Vagina (tissue), 2 donors: ENCODE measurements around the gene EPHB1. TPM values are rescaled to one million over a fixed set of nuclear protein-coding genes. Genes with fewer than 3 reads are reported as not detected.

Experiments used
- DNase-seq, 2 donors: peaks; one replicate each; pipeline ENCODE4 v3.0.0-alpha.2; 2017; ENCODE audit errors: extremely low spot score in 2 of 2
- H3K27ac ChIP-seq: fragments of 200-600 bp; sonication (generic); one replicate; pipeline ENCODE4 v1.5.1; 2019
- H3K27me3 ChIP-seq: fragments of 200-600 bp; sonication (generic); one replicate; pipeline ENCODE4 v1.5.1; 2019
- H3K36me3 ChIP-seq, 2 donors: fragments of 200-600 bp; sonication (generic); one replicate each; pipeline ENCODE4 v1.5.1; 2017 to 2019
- H3K4me1 ChIP-seq: fragments of 200-600 bp; sonication (generic); one replicate; pipeline ENCODE4 v1.5.1; 2019
- H3K4me3 ChIP-seq, 2 donors: fragments of 200-600 bp; sonication (generic); 1 replicate in 1 of 2; 2 replicates in 1 of 2; pipeline ENCODE4 v1.5.1; 2016 to 2019
- H3K9me3 ChIP-seq: fragments of 200-600 bp; sonication (generic); one replicate; pipeline ENCODE4 v1.5.1; 2019
- POLR2A ChIP-seq, 2 donors: fragments of 450-650 bp; IDR thresholded peaks; one replicate each; pipeline ENCODE4 v1.6.1; 2017; ENCODE audit warnings: antibody characterized with exemption in 2 of 2, mild to moderate bottlenecking in 2 of 2, moderate library complexity in 2 of 2
- POLR2AphosphoS5 ChIP-seq, 2 donors: sonication (generic); formaldehyde crosslinking; IDR thresholded peaks; one replicate each; pipeline ENCODE4 v1.9.0; 2017; ENCODE audit warnings: antibody characterized with exemption in 2 of 2, mild to moderate bottlenecking in 2 of 2, low read depth in 1 of 2; ENCODE audit not compliant: insufficient read depth in 1 of 2
- intact Hi-C: fragments of 100-400 bp; cut with DNase I; formaldehyde crosslinking; loops from one replicate; pipeline ENCODE4 v1.15.1; 2023
- total RNA-seq: library from RNA; depleted of rRNA; stranded (reverse); fragments of >200 nt; gene quantifications from one replicate; pipeline ENCODE4 v1.2.3, GENCODE V29; 2016
- TF ChIP-seq, protein P1 (sequence below), 3 experiments: fragments of 450-650 bp in 2 of 3; fragments of 200-600 bp in 1 of 3; sonication (generic) in 1 of 3; IDR thresholded peaks; one replicate each; pipeline ENCODE4 v1.5.1; 2017 to 2019; ENCODE audit warnings: antibody characterized with exemption in 3 of 3, mild to moderate bottlenecking in 2 of 3, moderate library complexity in 2 of 3

The EPHB1 gene
- total RNA-seq, 1 donor from 2014 or later, result 2.2 TPM

DNA sequence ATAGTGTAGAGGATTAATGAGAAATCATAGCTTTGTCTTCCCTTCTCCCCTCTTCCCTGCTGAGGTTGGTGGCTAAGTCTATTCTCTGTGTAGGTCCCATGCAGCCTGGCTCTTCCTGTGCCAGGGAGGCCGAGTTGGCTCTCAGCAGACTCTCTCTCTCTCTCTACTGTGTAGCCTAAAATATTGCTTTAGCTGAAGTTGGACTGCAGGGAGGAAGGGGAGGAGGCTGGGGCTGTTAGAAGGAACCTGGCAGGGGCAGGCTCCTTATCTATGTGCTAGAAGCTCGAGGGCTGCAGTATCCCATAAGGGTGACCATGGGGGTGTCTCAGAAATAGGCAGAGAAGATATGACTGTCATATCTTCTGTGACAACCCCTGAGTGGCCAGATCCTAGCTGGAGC, 160.8 kb downstream of the EPHB1 start:
- TF ChIP-seq, protein P1, sequence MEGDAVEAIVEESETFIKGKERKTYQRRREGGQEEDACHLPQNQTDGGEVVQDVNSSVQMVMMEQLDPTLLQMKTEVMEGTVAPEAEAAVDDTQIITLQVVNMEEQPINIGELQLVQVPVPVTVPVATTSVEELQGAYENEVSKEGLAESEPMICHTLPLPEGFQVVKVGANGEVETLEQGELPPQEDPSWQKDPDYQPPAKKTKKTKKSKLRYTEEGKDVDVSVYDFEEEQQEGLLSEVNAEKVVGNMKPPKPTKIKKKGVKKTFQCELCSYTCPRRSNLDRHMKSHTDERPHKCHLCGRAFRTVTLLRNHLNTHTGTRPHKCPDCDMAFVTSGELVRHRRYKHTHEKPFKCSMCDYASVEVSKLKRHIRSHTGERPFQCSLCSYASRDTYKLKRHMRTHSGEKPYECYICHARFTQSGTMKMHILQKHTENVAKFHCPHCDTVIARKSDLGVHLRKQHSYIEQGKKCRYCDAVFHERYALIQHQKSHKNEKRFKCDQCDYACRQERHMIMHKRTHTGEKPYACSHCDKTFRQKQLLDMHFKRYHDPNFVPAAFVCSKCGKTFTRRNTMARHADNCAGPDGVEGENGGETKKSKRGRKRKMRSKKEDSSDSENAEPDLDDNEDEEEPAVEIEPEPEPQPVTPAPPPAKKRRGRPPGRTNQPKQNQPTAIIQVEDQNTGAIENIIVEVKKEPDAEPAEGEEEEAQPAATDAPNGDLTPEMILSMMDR (IDR thresholded peaks at IDR 0.05), result no peak
- TF ChIP-seq POLR2A (IDR thresholded peaks at IDR 0.05) (no peak), POLR2AphosphoS5 (IDR thresholded peaks at IDR 0.05; ENCODE audit: insufficient read depth in 1 of 2, low read depth in 1 of 2) (no peak)
- no peak overlapping the region for H3K4me3 ChIP-seq
- no peak for DNase-seq
- intact Hi-C loops, result no loop called here
- H3K36me3 ChIP-seq, result no peaks in the 10 kb centered on the region
- no peaks in the 10 kb centered on the region for H3K9me3 ChIP-seq
- no peak overlapping the region for H3K27ac ChIP-seq
- no peaks in the 10 kb centered on the region for H3K4me1 ChIP-seq
- no peaks in the 10 kb centered on the region for H3K27me3 ChIP-seq

DNA sequence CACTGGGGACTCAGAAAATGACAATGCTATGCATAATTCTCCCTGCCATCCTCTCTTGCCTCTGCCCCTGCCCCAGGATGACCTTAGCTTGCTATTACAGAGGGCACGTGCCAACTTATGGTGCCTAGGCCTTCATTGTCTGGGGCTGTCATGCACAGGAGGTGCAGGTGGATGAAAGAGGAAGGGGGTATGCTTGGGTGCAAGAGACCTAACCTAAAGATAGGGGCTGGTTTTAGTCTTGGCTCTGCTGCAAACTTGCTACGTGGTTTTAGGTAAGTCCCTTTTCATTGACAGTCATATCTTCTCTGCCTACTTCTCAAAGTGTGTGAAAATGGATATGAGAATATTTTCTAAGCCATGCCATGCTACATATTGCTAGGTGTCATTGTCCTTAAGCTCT, 161.3 kb downstream of the EPHB1 start:
- no peak overlapping the region for H3K27ac ChIP-seq
- DNase-seq, result no peak
- TF ChIP-seq, protein P1 (IDR thresholded peaks at IDR 0.05), result no peak
- TF ChIP-seq POLR2A (IDR thresholded peaks at IDR 0.05) (no peak), POLR2AphosphoS5 (IDR thresholded peaks at IDR 0.05; ENCODE audit: insufficient read depth in 1 of 2, low read depth in 1 of 2) (no peak)
- no peaks in the 10 kb centered on the region for H3K4me1 ChIP-seq
- no peaks in the 10 kb centered on the region for H3K36me3 ChIP-seq
- H3K9me3 ChIP-seq, result no peaks in the 10 kb centered on the region
- intact Hi-C loops, result no loop called here
- no peak overlapping the region for H3K4me3 ChIP-seq
- no peaks in the 10 kb centered on the region for H3K27me3 ChIP-seq

DNA sequence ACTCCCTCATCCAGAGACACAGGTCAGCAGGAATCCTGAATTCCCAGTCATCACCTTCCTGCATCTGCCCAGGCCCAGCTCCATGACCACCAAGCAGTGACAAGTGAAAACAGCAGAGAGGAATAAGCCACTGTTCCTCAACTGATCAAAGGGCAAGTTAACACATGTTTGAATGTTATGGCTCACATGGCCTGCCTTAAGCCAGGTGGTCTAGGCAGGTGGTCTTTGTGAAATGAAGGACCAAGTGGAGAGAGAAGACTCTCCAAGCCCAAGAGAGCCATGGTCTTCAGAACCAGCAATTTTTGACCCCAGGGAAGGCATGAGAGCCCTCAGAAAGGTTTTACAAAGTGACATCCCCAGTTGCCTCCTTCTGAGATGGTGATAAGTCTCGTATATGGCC, 161.8 kb downstream of the EPHB1 start:
- TF ChIP-seq POLR2AphosphoS5 (IDR thresholded peaks at IDR 0.05; ENCODE audit: insufficient read depth in 1 of 2, low read depth in 1 of 2), result no peak
- no peak for TF ChIP-seq POLR2A (IDR thresholded peaks at IDR 0.05)
- TF ChIP-seq, protein P1 (IDR thresholded peaks at IDR 0.05), result no peak
- Histone ChIP-seq H3K27me3 (no peaks in the 10 kb centered on the region), H3K9me3 (no peaks in the 10 kb centered on the region), H3K36me3 (no peaks in the 10 kb centered on the region), H3K4me1 (no peaks in the 10 kb centered on the region), H3K27ac (no peak overlapping the region), H3K4me3 (no peak overlapping the region)
- intact Hi-C loops, result no loop called here
- DNase-seq, result no peak

- no peak overlapping the region for H3K27ac ChIP-seq
- no peak overlapping the region for H3K4me3 ChIP-seq
- no peaks in the 10 kb centered on the region for H3K4me1 ChIP-seq
- no peaks in the 10 kb centered on the region for H3K9me3 ChIP-seq
- no peaks in the 10 kb centered on the region for H3K36me3 ChIP-seq
- H3K27me3 ChIP-seq, result no peaks in the 10 kb centered on the region
- intact Hi-C loops, result no loop called here
- no peak for DNase-seq
- TF ChIP-seq POLR2AphosphoS5 (IDR thresholded peaks at IDR 0.05; ENCODE audit: insufficient read depth in 1 of 2, low read depth in 1 of 2) (no peak), POLR2A (IDR thresholded peaks at IDR 0.05) (no peak)
- TF ChIP-seq, protein P1 (IDR thresholded peaks at IDR 0.05), result no peak
Observed at GRCh38 chr3:134959516-134959915, 164.5 kb downstream of the EPHB1 start.

DNA sequence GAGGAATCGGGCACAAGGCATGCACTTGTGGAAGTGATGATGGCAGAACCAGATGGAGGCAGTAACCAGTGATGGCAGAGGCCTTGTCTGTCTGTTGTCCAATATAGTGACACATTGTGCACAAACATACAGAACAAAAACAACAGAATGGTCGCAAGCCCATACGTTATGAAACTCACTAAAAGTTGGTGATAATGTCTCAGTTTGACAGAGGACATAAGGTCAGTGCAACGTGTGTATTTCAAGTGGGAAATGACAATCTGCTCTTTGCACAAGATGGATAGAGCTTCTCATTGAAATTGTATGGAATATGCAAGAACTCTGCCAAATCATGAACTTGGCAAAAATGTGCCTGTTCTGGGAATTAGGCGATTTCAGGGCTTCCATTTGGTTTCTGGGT, 169.2 kb downstream of the EPHB1 start:
- no peak for DNase-seq
- H3K27ac ChIP-seq, result no peak overlapping the region
- no peaks in the 10 kb centered on the region for H3K36me3 ChIP-seq
- intact Hi-C loops, result no loop called here
- TF ChIP-seq POLR2AphosphoS5 (IDR thresholded peaks at IDR 0.05; ENCODE audit: insufficient read depth in 1 of 2, low read depth in 1 of 2) (no peak), POLR2A (IDR thresholded peaks at IDR 0.05) (no peak)
- TF ChIP-seq, protein P1 (IDR thresholded peaks at IDR 0.05), result no peak
- H3K4me3 ChIP-seq, result no peak overlapping the region
- H3K27me3 ChIP-seq, result no peaks in the 10 kb centered on the region
- no peaks in the 10 kb centered on the region for H3K4me1 ChIP-seq
- H3K9me3 ChIP-seq, result no peaks in the 10 kb centered on the region
